HG02884 (cell line): ENCODE measurements around the gene SASH1.
A peak's percentile ranks its signal among the peaks of the same experiment; 100 is the strongest.

Experiments used
- ATAC-seq: cut with Tn5 transposase; IDR thresholded peaks from one replicate; pipeline ENCODE4 v1.9.1; 2021; ENCODE audit warnings: mild to moderate bottlenecking, moderate library complexity; ENCODE audit not compliant: unreplicated experiment

SASH1 gene

GRCh38 chr6:148516217-148516616 lies 173.6 kb downstream of the SASH1 start:
- ATAC-seq: no peak

- no peak for ATAC-seq
Observed at GRCh38 chr6:148516617-148517016, 174.0 kb downstream of the SASH1 start.

GRCh38 chr6:148517470-148517869 lies 174.8 kb downstream of the SASH1 start:
- ATAC-seq: no peak

GRCh38 chr6:148518511-148519156 lies 176.0 kb downstream of the SASH1 start:
- no peak for ATAC-seq

- ATAC-seq: peak; percentile 93
Observed at GRCh38 chr6:148520109-148520841, 177.6 kb downstream of the SASH1 start.

- no peak for ATAC-seq
Observed at GRCh38 chr6:148521158-148521557, 178.5 kb downstream of the SASH1 start.

GRCh38 chr6:148521586-148521985 lies 178.9 kb downstream of the SASH1 start:
- ATAC-seq: no peak

GRCh38 chr6:148523048-148523447 lies 180.4 kb downstream of the SASH1 start:
- ATAC-seq: no peak

GRCh38 chr6:148523551-148523950 lies 180.9 kb downstream of the SASH1 start:
- ATAC-seq: no peak

GRCh38 chr6:148524471-148524882 lies 181.8 kb downstream of the SASH1 start:
- no peak for ATAC-seq

- no peak for ATAC-seq
Observed at GRCh38 chr6:148524976-148525375, 182.3 kb downstream of the SASH1 start.

GRCh38 chr6:148525453-148525852 lies 182.8 kb downstream of the SASH1 start:
- no peak for ATAC-seq

GRCh38 chr6:148526145-148526544 lies 183.5 kb downstream of the SASH1 start:
- ATAC-seq: no peak

- ATAC-seq: no peak
Observed at GRCh38 chr6:148528292-148528691, 185.7 kb downstream of the SASH1 start.

- ATAC-seq: no peak
Observed at GRCh38 chr6:148529010-148529409, 186.4 kb downstream of the SASH1 start.

GRCh38 chr6:148530394-148530953 lies 187.8 kb downstream of the SASH1 start:
- peak; percentile 90 for ATAC-seq

- ATAC-seq: no peak
Observed at GRCh38 chr6:148530976-148531375, 188.3 kb downstream of the SASH1 start.

- ATAC-seq: no peak
Observed at GRCh38 chr6:148532698-148533097, 190.1 kb downstream of the SASH1 start.

GRCh38 chr6:148533309-148534107 lies 190.9 kb downstream of the SASH1 start:
- ATAC-seq: no peak

- ATAC-seq: no peak
Observed at GRCh38 chr6:148534871-148535270, 192.2 kb downstream of the SASH1 start.

GRCh38 chr6:148535381-148535780 lies 192.7 kb downstream of the SASH1 start:
- no peak for ATAC-seq
